HuH-7.5 (cell line): ENCODE data around the gene CD164L2.
"Not testable (repeated sequence)": the region's sequence is repeated elsewhere in the genome, so short reads cannot be mapped to it uniquely, and the experiment has no call there.

Source experiments
- DNase-seq: peaks from one replicate; pipeline ENCODE4 v3.0.0; 2011; ENCODE audit warnings: low spot score

The CD164L2 gene

DNA sequence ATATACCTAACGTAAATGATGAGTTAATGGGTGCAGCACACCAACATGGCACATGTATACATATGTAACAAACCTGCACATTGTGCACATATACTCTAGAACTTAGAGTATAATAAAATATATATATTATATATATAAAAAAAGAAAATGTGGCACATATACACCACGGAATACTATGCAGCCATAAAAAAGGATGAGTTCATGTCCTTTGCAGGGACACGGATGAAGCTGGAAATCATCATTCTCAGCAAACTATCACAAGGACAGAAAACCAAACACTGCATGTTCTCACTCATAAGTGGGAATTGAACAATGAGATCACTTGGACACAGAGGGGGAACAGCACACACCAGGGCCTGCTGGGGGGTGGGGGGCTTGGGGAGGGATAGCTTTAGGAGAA lies 1.7 kb upstream of the CD164L2 start:
- DNase-seq, result not testable (repeated sequence)

DNA sequence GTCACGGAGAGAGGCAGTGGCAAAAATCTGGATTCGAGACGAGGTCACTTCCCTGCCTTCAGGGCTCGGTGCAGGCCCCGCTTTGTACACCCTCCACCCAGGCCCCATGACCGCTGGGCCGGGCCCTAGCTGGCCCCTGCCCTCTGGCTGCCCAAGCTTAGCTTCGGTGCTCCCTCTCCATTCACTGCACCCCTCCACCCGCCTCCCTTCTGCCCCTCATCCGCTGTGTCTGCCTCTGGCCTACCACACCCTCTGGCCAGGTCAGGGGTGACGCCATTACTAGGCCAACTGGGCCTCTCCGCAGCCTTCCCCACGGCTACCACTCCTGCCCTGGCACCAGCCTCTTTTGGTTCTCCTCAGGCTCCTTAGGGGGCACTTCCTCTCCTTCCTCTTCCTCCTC lies 528 bp upstream of the CD164L2 start:
- DNase-seq, result no peak

DNA sequence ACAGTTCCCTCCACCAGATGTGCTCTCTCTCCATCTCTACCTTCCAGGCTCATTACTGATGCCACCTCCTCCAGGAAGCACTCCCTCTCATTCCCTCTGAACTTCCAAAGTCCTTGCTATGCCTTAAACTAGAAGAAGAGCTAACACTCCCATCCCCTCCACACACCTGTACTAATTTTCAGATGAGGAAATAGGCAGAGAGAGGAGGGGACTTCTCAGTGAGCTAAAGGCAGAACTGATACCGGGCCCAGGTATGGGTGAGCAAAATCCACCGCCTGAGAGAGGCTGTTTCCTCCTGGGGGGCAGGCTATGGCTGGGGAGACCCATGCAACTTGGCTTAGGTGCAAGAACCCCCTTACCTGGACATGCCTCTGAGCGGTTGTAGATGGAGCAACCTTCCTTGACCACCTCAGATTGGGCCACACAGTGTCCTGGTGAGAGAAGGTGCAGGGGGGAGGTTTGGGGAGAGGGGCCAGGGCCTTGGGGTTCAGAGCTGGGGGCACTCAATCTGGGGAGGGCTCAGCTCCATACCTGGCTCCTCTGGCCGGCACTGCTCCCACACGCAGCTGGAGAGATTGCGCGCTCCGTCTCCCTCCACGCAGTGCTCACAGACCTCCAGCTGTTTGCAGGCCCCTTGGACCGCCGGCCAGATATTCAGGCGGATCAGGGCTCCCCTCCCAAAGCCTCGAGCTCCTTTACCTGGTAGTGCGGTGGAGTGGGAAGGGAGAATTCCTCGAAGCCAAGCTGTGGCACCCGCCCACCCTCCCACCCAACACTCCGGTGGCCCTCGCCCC lies 967 bp downstream of the CD164L2 start:
- no peak for DNase-seq

- no peak for DNase-seq
Measured at GRCh38 chr1:27380766-27381733, 2.1 kb downstream of the CD164L2 start.

- DNase-seq, result no peak
Measured at GRCh38 chr1:27380224-27380623, 2.9 kb downstream of the CD164L2 start.

DNA sequence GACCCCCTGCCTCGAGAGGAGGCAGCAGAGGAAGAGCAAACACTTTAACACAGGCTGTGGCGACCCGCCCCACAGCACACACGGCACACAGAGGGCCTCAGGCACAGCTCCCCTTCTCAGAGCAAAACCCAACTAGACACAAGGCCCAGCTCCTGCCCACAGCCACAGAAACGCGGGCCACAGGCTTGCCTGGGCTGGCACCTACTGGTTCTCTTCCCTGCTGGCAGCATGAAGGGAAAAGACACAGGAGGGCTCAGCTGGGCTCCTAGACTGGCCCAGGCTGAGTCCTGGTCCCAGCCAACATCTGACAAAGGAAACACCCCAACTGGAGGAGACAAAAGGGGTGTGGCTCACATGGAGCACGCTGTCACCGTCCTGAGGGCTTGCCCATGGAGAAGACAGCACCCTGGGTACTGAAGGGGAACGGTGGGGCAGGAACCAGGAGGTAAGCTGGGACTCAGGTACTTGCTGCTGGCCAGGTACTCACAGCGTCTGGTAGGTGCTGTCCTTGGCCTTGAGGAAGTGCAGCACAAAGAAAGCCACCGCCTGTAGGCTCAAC lies 3.5 kb downstream of the CD164L2 start:
- DNase-seq, result no peak

DNA sequence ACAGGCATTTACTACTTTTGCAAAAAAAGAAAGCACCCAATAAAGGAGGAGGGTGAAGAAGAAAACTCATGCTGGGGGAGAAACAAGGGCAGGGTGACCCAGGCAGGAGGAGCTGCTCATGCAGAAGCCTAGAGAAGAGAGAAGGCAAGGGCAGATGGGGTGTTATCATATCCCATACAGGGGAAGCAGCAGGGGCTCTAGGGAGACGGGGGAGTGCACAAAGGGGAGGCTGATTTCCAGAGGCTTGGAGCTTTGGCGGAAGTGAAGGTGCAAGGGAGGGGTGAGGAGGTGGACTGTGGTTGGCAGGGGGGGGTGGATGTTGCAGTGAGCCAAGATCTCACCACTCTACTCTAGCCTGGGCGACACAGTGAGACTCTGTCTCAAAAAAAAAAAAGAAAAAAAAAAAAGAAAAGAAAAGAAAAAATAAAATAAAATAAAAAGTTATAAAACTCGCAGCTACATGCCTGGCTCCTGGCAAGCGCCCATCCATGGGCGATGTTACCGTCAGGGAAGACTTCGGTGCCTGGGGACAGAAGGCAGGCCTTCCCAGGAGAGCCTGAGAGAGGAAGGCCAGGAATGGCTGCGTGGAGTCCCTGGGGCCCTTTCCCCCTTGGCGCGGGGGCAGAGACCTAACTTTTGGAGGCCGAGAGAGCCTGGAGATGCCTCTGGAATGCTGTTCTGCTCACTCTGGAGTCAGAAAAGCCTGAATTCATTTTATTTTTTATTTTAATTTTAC lies 5.2 kb downstream of the CD164L2 start:
- DNase-seq, result no peak

DNA sequence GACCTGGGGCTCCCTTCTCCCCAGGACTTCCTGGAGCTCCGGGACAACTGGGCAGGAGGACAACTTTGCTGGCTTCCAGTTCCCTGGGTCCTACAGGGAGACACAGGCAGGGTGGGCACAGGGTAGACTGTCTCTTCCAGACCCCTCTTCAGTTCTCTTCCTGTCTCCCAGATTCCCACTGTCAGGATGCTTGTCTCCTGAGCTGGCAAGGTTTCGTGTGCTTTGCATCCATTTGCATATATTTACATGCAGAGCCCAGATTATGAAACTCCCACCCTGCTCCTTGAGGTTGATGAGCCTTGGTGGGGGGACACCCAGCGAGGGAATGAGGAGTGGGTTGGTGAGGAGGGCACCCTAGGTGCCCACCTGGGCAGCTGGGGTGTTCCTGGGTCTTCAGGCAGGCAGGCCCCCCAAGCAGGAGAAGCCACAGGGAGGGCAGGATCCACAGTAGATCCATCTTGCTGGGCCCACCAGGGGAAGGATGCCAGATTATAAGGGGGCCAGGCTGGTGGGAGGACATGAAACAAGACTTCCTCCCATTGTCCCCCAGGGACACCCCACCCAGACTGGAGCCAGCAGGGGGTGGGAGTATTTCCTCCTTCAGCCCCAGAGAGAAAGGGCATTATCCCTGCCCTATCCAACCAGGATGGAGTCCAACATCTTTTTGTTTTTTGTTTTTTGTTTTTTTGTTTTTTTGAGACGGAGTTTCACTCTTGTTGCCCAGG lies 8.6 kb downstream of the CD164L2 start, which contains the start of gene FCN3:
FCN3 (minus strand) TSS at position 463 of the 725 bp plus-strand sequence; CDS start at position 457, 6 bp downstream.
- no peak for DNase-seq

DNA sequence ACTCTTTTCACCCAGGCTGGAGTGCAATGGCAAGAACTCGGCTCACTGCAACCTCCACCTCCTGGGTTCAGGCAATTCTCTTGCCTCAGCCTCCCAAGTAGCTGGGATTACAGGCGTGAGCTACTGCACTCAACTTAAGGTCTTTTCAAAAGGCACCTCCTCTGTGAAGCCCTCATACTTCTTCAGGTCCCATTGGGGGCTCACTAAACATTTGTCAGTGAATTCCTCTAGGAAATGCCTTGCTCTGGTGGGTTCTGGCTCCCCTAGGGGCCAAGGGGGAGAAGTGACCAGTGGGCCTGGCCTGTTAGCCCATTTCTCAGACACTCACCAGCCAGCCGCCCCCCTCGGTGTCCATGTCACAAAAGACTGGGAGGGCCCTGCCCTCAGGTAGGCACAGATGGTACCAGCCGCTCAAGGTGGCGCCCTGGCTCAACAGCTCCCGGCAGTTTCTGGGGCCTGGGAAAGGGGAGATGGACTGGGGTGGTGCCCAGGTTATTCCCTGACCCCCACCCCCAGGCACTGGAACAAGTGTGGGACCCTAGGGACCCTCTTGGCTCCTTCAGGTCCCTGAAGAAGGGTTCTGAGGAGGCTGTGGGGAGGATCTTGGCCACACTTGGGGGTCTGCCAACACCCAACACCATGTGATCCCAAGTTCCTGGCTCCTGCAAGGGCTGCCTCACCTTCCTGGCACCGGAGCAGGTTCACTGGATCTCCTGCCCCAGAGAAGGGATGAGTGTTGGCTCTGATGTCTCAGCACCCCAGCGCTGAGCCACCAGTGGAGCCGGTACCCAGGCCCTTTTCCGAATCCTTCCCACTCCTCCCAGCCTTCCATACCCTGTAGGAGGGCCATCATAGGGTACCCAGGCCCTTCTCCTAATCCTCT lies 10.1 kb downstream of the CD164L2 start:
- no peak for DNase-seq

DNA sequence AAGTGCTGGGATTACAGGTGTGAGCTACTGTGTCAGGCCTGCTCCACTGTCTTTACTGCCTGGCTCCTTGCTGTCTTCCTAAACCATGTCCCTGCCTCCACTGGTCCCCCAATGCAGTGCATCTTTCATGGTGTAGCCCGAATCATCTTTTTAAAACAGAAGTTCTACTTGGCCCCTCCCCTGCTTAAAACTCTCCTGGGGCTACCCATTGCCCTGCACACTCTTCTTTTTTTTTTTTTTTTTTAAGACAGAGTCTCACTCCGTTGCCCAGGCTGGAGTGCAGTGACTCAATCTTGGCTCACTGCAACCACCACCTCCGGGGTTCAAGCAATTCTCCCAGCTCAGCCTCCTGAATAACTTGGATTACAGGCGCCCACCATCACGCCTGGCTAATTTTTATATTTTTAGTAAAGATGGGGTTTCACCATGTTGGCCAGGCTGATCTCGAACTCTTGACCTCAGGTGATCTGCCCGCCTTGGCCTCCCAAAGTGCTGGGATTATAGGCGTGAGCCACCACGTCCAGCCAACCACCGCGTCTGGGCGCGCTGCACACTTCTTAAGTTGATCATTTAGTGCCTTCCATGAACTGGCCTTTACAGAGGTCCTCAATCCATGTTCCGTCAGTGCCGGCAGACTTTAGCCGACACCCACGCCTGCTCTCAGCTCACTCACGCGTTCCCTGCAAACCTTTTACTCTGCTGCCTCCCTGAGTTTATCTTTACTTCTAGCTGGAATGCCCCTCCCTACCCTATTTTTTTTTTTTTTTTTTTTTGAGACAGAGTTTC lies 10.9 kb downstream of the CD164L2 start:
- DNase-seq, result no peak

DNA sequence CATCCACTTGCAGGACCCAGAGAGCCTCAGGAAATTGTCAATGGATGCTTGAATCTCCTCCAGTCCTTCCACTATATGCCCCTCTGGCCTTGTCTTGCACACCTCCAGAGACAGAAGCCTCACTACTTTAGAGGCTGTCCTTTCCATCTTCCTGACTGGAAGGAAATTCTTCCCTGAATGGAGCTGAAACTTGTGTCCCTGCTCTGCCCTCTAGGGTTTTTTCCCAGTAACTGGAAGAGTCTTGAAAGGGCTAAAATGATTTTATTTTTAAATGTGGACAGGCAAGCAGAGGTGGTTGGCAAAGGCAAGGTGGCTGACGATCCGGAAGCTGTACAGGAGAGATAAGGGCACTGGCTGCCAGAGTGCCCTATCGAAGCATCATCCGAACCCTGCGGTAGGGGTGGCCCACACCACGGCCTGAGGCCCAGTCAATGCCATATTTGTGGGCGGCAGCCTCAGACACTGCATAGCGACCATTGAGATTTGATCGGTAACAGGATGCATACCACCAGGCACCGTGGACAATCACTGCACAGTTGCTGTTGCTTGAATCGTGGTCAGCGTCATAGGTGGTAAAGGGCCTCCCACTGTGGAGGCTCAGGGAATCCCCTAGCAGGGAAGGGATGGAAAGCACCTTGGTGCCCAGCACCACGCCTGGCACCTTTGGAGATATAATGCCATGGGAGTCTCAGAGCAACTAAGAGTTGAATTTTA lies 14.1 kb downstream of the CD164L2 start:
- DNase-seq, result no peak

GRCh38 chr1:27367160-27367650 lies 15.9 kb downstream of the CD164L2 start:
- no peak for DNase-seq

DNA sequence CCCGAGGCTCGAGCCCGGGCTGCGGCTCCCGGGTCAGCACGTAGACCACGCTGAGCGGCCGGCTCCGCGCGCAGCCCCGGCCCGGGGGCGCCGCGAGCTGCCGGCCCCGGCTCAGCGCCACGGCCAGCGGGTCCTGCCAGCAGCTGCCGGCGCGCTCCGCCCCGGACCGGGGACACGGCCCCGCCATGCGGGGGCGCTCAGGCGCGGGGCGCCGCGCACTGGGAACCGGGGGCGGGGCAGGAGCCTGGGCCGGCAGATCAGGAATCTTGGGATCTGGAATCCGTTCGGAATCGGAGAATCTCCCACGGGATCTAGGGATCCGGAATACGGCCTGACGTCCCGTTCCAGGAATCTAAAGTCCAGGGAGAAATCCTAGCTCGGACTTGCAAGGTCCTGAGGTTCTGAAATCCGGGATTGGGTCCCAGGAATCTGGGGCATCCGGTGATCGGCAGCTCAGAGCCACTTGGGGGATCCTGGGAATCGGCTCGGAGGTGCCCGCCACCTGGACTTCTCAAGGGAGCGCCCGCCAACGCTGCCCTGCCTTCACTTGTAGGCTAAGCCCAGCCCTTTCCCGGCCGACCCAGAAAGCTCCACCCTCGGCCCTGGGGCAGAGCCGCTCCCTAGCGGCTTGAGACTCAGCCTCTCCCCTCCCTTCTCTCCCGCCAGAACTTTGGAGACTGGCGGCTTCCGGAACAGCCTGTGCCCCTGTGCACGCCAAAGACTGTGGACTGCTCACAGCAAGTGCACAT lies 16.5 kb downstream of the CD164L2 start, which contains the start of gene MAP3K6:
MAP3K6 (minus strand) TSS at position 551 of the 749 bp plus-strand sequence; CDS start at position 187, 364 bp downstream.
- DNase-seq, result peak; percentile 88

DNA sequence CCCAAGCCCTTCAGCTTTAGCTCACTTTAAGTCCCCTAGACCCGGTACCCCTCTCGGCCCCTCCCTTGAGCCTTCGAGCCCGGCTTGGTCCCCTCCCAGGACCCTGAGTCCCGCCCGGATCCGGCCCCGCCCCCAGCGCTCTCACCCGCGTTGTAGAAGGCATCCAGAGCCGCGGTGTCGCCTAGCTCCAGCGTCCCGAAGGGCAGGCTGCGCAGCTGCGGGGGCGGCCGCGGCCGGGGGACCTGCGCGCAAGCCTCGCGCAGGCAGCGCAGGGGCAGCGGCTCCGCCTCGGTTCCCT lies 17.1 kb downstream of the CD164L2 start:
- DNase-seq, result peak; percentile 89

DNA sequence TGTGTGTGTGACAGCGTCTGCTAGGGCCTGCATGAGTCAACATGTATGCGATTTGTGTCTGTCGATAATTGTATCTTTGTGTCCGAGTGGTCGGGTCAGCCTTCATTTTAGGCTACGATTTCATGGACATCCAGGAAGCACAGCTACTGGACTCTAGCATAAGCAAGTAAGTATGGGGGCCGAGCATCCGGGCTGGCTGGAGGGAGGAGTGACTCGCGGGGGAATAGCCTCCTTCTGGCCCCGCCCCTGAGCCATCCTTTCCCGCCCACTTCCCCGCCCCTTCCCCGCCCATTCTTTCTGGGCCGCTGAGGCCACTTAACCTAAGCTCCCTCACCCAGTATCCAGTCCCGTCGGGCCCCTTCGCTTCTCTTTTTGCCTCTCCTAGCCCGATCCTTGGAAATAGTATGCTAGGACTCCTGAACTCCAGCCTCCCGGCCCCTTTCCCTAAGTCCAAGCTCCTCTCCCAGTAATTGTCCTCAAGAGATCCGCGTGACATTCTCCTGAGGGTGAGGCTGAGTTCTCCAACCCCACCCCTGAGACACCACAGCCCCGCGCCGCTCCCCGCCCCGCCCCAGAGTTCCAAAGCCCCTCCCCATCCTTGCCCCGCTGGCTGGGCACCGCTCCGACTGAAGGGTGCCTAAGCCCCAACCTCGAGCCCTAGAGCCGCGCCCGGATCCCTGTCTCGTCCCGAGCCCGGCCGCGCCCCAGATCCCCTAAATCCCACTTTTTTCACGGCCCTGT lies 17.6 kb downstream of the CD164L2 start:
- DNase-seq, result peak; percentile 93

DNA sequence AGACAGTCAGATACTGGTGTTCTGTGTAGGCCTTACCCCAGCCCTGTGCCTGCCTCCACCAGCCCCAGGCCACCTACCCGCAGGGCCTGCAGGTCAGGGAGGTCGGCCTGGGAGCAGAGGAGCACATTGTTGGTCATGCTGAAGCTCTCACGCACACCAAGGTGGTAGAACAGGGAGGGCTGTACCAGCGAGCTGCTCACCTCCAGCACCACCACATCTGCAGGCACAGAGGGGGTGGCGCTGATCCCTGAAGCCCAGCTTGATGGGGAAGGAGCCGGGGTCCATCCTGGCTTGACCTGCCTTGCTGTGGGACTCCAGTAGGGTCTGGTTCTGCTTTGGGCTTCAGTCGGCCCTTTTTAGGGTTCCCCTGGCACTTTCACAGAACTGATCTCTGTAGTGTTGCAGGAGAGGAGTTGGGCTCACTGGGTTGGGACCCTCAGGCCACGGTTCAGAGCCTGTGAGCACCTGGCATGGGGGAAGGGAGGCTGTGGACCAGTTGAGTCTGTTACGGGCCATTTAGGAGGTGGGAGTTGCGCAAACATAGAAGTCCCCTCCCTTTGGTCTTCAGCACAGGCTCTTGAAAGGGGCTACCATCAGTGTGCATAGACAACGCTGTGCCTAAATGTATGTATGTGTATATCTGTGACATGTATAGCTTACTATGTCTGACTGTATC lies 18.3 kb downstream of the CD164L2 start:
- DNase-seq, result no peak
